Pancreas (tissue), 8 donors: Measurements from ENCODE around the gene RSRP1. TPM values are rescaled to one million over a fixed set of nuclear protein-coding genes. Genes with fewer than 3 reads are reported as not detected.

Experiments
- polyA plus RNA-seq, 2 donors: library from polyadenylated mRNA; stranded (reverse); fragments of 200-250 nt; gene quantifications; one replicate each; pipeline ENCODE4 v1.2.3, GENCODE V29; 2013
- total RNA-seq, 6 donors: library from RNA; stranded (reverse); fragmentation: NEBNext Ultra II Directional in 4 of 6; extraction: Animal tissue kit (Norgen Biotek cat#: 25700) in 4 of 6; gene quantifications; one replicate each; pipeline versions ENCODE4 v1.2.1 to v1.2.4, GENCODE V29; 2021 to 2023
- donor health status: healthy with polysubstance abuse.
- donor health status: DM: no; HTN: no; CAD: no; lungs with moderate emphysema.
- donor health status: DM: no; HTN: no; CAD: no.
- donor health status: Bipolar disorder and iron deficiency.
- donor health status: DM: yes; HTN: yes; CAD: no.
- donor health status: DM: no; HTN: no; CAD: no.
- donor health status: DM: no; HTN: no; CAD: no.
- donor health status: DM: yes; HTN: yes; CAD: no.

The RSRP1 gene
- total and polyA plus RNA-seq, 8 donors, result 20.3 to 126 (median 39.7) TPM

Other genes with a start within 250 kb of the RSRP1 start
- 10 to 100 TPM; 19.0 to 24.9 (median 21.6) TPM for gene SYF2, start 15.0 kb downstream of the RSRP1 start, total RNA-seq
- 10 to 100 TPM; 35.7 to 49.3 TPM for gene SYF2, start 15.0 kb downstream of the RSRP1 start, polyA plus RNA-seq
- gene RHD, start 25.1 kb upstream of the RSRP1 start, total RNA-seq, result not detected
- not detected for gene RHD, start 25.1 kb upstream of the RSRP1 start, polyA plus RNA-seq
- 10 to 100 TPM; 30.0 to 59.0 (median 33.0) TPM for gene TMEM50A, start 90.9 kb upstream of the RSRP1 start, total RNA-seq
- gene TMEM50A, start 90.9 kb upstream of the RSRP1 start, polyA plus RNA-seq, result 10 to 100 TPM; 28.3 to 40.8 TPM
- gene RHCE, start 173.4 kb upstream of the RSRP1 start, total RNA-seq, result under 1 TPM; 0.24 to 0.90 (median 0.49) TPM
- under 1 TPM; 0.23 to 0.53 TPM for gene RHCE, start 173.4 kb upstream of the RSRP1 start, polyA plus RNA-seq
- gene MACO1, start 183.4 kb upstream of the RSRP1 start, total RNA-seq, result 10 to 100 TPM; 19.6 to 28.2 (median 23.9) TPM
- gene MACO1, start 183.4 kb upstream of the RSRP1 start, polyA plus RNA-seq, result 10 to 100 TPM in 1 of 2 donors, 1 to 10 TPM in 1; 8.8 to 14.4 TPM